WTC11 (cell line): ENCODE results near the gene ATP6V0B. TPM values are rescaled to one million over a fixed set of nuclear protein-coding genes. Genes with fewer than 3 reads are reported as not detected.
A peak's percentile ranks its signal among the peaks of the same experiment; 100 is the strongest.

Experiments used
- ATAC-seq: fragments of 200-7000 bp; cut with Tn5 transposase; 2 replicates; pipeline ENCODE4 v1.10.0; 2021; ENCODE audit warnings: mild to moderate bottlenecking, moderate library complexity
- CTCF ChIA-PET: fragments of 300-600 bp; sonication (Branson Sonifier 250); formaldehyde crosslinking; loops from one replicate; lab custom pipeline; 2021; ENCODE audit warnings: antibody characterized with exemption; lab: Charles Lee
- POLR2A ChIA-PET: fragments of 350-600 bp; sonication (Branson Sonifier 250); formaldehyde crosslinking; loops from one replicate; lab custom pipeline; 2021; ENCODE audit warnings: antibody characterized with exemption; lab: Charles Lee
- DNase-seq: peaks from one replicate; pipeline ENCODE4 v3.0.0; 2021; ENCODE audit warnings: low spot score
- H3K27ac Mint-ChIP-seq: 2 replicates; pipeline ENCODE4 v1.8.0; 2021; ENCODE audit warnings: mixed read lengths
- H3K27me3 Mint-ChIP-seq: 2 replicates; pipeline ENCODE4 v1.8.0; 2021; ENCODE audit warnings: low read depth, mild to moderate bottlenecking, moderate library complexity, mixed read lengths
- H3K36me3 Mint-ChIP-seq: 2 replicates; pipeline ENCODE4 v1.8.0; 2021; ENCODE audit warnings: mixed read lengths
- H3K4me1 Mint-ChIP-seq: 2 replicates; pipeline ENCODE4 v1.8.0; 2022; ENCODE audit warnings: mixed read lengths
- H3K4me3 Mint-ChIP-seq: 2 replicates; pipeline ENCODE4 v1.8.0; 2021; ENCODE audit warnings: mild to moderate bottlenecking, moderate library complexity, mixed read lengths
- H3K9me3 Mint-ChIP-seq: 2 replicates; pipeline ENCODE4 v1.8.0; 2021; ENCODE audit warnings: mixed read lengths
- CREM ChIP-seq: sonication (generic); formaldehyde crosslinking; IDR thresholded peaks from 2 replicates; pipeline ENCODE4 v1.8.1; 2022; ENCODE audit warnings: mild to moderate bottlenecking, missing genetic modification reagents, moderate library complexity
- FOXJ3 ChIP-seq: sonication (generic); formaldehyde crosslinking; IDR thresholded peaks from 2 replicates; pipeline ENCODE4 v1.9.0; 2021; ENCODE audit warnings: missing genetic modification reagents, mild to moderate bottlenecking, borderline replicate concordance
- GTF2I ChIP-seq: fragments of 250-450 bp; sonication (Bioruptor Pico); conservative IDR thresholded peaks from 2 replicates; pipeline ENCODE4 v1.4.0; 2021; ENCODE audit warnings: mild to moderate bottlenecking
- NFYB ChIP-seq: sonication (generic); formaldehyde crosslinking; conservative IDR thresholded peaks from 2 replicates; pipeline ENCODE4 v1.8.0; 2022; ENCODE audit warnings: low read depth, missing genetic modification reagents
- OVOL2 ChIP-seq: fragments of 250-450 bp; sonication (Bioruptor Pico); IDR thresholded peaks from 2 replicates; pipeline ENCODE4 v1.9.0; 2021; ENCODE audit warnings: mild to moderate bottlenecking, borderline replicate concordance
- SMAD3 ChIP-seq: sonication (generic); formaldehyde crosslinking; IDR thresholded peaks from 2 replicates; pipeline ENCODE4 v1.8.0; 2022; ENCODE audit warnings: missing genetic modification reagents, mild to moderate bottlenecking, borderline replicate concordance
- SMAD4 ChIP-seq: sonication (generic); formaldehyde crosslinking; IDR thresholded peaks from 2 replicates; pipeline ENCODE4 v1.8.0; 2022; ENCODE audit warnings: mild to moderate bottlenecking, missing genetic modification reagents
- TEAD4 ChIP-seq: sonication (generic); formaldehyde crosslinking; IDR thresholded peaks from 2 replicates; pipeline ENCODE4 v1.8.0; 2022; ENCODE audit warnings: mild to moderate bottlenecking, missing genetic modification reagents
- ZNF121 ChIP-seq: sonication (generic); formaldehyde crosslinking; IDR thresholded peaks from 2 replicates; pipeline ENCODE4 v1.8.0; 2023; ENCODE audit warnings: missing genetic modification reagents
- ZNF263 ChIP-seq: sonication (generic); formaldehyde crosslinking; IDR thresholded peaks from 2 replicates; pipeline ENCODE4 v1.8.1; 2022; ENCODE audit warnings: low read depth, mild to moderate bottlenecking, moderate library complexity, missing genetic modification reagents
- ZNF396 ChIP-seq: fragments of 250-450 bp; sonication (Bioruptor Pico); IDR thresholded peaks from 2 replicates; pipeline ENCODE4 v1.8.0; 2021; ENCODE audit warnings: mild to moderate bottlenecking, moderate library complexity, borderline replicate concordance
- total RNA-seq: library from RNA; stranded (reverse); gene quantifications from 3 replicates; pipeline ENCODE4 v1.2.3, GENCODE V29; 2021
- TF ChIP-seq, protein P1 (sequence below): fragments of 250-450 bp; sonication (Bioruptor Pico); conservative IDR thresholded peaks from 2 replicates; pipeline ENCODE4 v1.9.0; 2021; ENCODE audit warnings: mild to moderate bottlenecking
- TF ChIP-seq, protein P2 (sequence below): sonication (generic); formaldehyde crosslinking; conservative IDR thresholded peaks from 2 replicates; pipeline ENCODE4 v1.8.1; 2022; ENCODE audit warnings: mild to moderate bottlenecking, missing genetic modification reagents
- TF ChIP-seq, protein P3 (sequence below): sonication (generic); formaldehyde crosslinking; IDR thresholded peaks from 2 replicates; pipeline ENCODE4 v1.8.1; 2023; ENCODE audit warnings: mild to moderate bottlenecking, missing genetic modification reagents
- TF ChIP-seq, protein P4 (sequence below): sonication (generic); formaldehyde crosslinking; IDR thresholded peaks from 2 replicates; pipeline ENCODE4 v1.8.1; 2022; ENCODE audit warnings: mild to moderate bottlenecking, missing genetic modification reagents, moderate library complexity, borderline replicate concordance
- TF ChIP-seq, protein P5 (sequence below): fragments of 250-450 bp; sonication (Bioruptor Pico); IDR thresholded peaks from 2 replicates; pipeline ENCODE4 v1.9.0; 2021; ENCODE audit warnings: moderate library complexity, mild to moderate bottlenecking, inconsistent platforms, borderline replicate concordance
- TF ChIP-seq, protein P6 (sequence below): sonication (generic); formaldehyde crosslinking; IDR thresholded peaks from 2 replicates; pipeline ENCODE4 v1.8.1; 2023; ENCODE audit warnings: mild to moderate bottlenecking, missing genetic modification reagents
- TF ChIP-seq, protein P7 (sequence below): sonication (generic); formaldehyde crosslinking; IDR thresholded peaks from 2 replicates; pipeline ENCODE4 v1.8.0; 2022; ENCODE audit warnings: missing genetic modification reagents

The ATP6V0B gene
- total RNA-seq, 1 experiment from 2014 or later: 110 TPM

DNA sequence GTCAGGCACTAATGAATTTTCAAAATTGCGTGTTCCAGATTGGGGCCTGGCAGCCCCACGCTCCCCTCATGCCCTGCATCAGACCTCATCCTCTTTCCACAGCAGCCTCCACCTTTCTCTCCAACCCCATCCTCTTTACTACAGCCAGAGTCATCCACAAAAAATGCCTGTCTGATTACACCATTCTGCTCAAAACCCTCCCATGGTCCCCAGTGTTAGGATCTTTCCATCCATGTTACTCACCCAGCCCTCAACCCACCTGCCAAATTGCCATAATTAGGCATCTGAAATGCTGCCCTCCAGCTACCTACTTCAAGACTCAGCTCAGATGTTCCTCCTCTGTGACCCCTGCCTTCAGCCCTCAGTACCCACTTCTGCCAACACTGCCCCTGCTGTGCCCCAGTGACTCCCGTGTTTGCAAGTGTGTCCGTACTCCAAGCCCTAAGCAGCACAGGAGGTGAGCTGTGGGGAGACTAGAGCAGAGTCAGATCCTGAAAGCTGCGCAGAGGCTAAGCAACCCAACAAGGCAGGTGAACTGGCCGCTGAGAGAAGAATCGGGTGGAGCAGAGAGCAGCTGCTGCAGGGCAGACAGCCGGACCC is 41.9 kb upstream of the ATP6V0B start:
- CTCF ChIA-PET: interaction anchor here (0.7 to 11.9 kb wide), 21 partner anchors 10 to 403 kb away, joined by 3 to 992 read pairs (median 14); partner anchors contain the start of gene IPO13
- 0 out of 2 replicates have a peak, but pooled peaks have one; percentile 0 for ATAC-seq
- POLR2A ChIA-PET: interaction anchor here (0.8 to 3.9 kb wide), 4 partner anchors 14 to 168 kb away, joined by 3 to 62 read pairs (median 6); partner anchors contain the start of gene IPO13
- Mint-ChIP-seq H3K36me3 (no peaks in the 10 kb centered on the region), H3K4me1 (peaks cover 43% of the 10 kb centered on the region), H3K27ac (no peak overlapping the region; the same call in 1 of the 2 replicates), H3K27me3 (peaks cover 8% of the 10 kb centered on the region), H3K4me3 (peak overlapping the region; percentile 84), H3K9me3 (no peaks in the 10 kb centered on the region)
- TF ChIP-seq, protein P1, sequence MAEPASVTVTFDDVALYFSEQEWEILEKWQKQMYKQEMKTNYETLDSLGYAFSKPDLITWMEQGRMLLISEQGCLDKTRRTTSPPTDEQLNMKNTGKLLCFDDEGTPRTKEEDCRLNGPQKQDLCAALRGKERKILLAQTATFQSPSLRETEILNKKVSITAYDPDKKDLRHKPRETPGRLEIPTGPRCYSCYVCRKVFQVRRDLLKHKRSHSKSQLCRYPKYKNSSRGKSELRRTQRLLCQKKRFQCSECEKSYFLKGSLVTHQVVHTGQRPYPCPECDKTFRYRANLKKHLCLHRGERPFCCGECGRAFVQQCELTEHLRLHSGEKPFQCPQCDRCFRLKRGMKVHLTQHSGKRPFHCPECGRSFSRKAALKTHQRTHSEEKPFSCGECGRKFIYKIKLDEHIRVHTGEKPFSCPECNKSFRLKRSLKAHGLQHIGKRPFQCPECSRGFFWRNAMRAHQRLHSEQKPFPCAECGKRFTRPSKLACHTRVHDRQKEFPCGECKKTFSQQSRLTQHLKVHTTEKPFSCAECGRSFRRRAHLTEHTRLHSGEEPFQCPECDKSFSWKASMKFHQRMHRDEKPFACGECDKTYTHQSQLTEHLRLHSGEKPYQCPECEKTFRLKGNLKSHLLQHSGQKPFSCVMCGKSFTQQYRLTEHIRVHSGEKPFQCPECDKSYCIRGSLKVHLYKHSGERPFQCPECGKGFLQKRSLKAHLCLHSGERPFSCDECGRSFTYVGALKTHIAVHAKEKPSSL (CRISPR knock-in tag): no peak
- TF ChIP-seq ZNF121 (CRISPR knock-in tag): peak; percentile 33; the same call in 1 of the 2 replicates
- no peak for DNase-seq

DNA sequence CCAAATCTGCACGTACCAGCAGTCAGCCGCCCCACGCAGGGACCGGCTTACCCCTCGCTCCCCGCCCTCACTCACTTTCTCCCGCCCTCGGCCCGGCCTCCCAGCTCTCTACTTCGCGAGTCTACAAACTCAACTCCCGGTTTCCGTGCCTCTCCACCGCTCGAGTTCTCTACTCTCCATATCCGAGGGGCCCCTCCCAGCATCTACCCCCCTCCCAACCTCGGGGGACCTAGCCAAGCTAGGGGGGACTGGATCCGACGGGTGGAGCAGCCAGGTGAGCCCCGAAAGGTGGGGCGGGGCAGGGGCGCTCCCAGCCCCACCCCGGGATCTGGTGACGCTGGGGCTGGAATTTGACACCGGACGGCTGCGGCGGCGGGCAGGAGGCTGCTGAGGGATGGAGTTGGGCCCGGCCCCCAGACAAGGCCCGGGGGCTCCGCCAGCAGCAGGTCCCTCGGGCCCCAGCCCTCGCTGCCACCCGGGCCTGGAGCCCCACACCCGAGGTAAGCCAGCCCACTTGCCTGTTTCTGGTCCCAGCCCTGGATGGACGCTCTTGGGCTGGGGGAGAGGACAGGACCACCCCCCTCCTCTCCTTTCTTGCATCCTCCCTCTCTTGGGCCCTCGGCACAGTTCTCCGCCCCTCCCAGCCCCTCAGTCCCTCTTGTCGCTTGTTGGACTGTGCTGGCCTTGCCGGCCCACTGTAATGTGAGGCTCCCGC is 41.2 kb upstream of the ATP6V0B start, which contains the start of gene ARTN:
Gene ARTN (plus strand): TSS at position 416 of the 715 bp plus-strand sequence. CDS start 1,856 bp downstream, outside the sequence.
- peak; percentile 81 for DNase-seq
- H3K36me3 Mint-ChIP-seq: no peaks in the 10 kb centered on the region
- H3K27ac Mint-ChIP-seq: peak within 1 kb of the TSS; percentile 88
- H3K27me3 Mint-ChIP-seq: peaks cover 8% of the 10 kb centered on the region
- ATAC-seq: peak; percentile 38
- H3K4me3 Mint-ChIP-seq: peak within 1 kb of the TSS; percentile 84
- CTCF ChIA-PET: interaction anchor here (0.7 to 11.9 kb wide), 52 partner anchors 11 to 404 kb away, joined by 3 to 992 read pairs (median 10); partner anchors contain the start of genes ATP6V0B, IPO13, KDM4A and ST3GAL3
- no peaks in the 10 kb centered on the region for H3K9me3 Mint-ChIP-seq
- peaks cover 49% of the 10 kb centered on the region for H3K4me1 Mint-ChIP-seq
- POLR2A ChIA-PET: interaction anchor here (0.5 to 3.9 kb wide), 5 partner anchors 13 to 169 kb away, joined by 3 to 62 read pairs (median 3); partner anchors contain the start of gene IPO13
- TF ChIP-seq ZNF396 (CRISPR knock-in tag) (no peak), ZNF263 (no peak), NFYB (CRISPR knock-in tag) (no peak), OVOL2 (CRISPR knock-in tag) (no peak), GTF2I (CRISPR knock-in tag) (no peak), TEAD4 (CRISPR knock-in tag) (no peak), FOXJ3 (CRISPR knock-in tag) (no peak), CREM (CRISPR knock-in tag) (no peak; the same call in 1 of the 2 replicates), SMAD3 (CRISPR knock-in tag) (no peak), SMAD4 (CRISPR knock-in tag) (no peak)
- TF ChIP-seq, protein P2, sequence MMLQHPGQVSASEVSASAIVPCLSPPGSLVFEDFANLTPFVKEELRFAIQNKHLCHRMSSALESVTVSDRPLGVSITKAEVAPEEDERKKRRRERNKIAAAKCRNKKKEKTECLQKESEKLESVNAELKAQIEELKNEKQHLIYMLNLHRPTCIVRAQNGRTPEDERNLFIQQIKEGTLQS (CRISPR knock-in tag): no peak
- TF ChIP-seq, protein P3, sequence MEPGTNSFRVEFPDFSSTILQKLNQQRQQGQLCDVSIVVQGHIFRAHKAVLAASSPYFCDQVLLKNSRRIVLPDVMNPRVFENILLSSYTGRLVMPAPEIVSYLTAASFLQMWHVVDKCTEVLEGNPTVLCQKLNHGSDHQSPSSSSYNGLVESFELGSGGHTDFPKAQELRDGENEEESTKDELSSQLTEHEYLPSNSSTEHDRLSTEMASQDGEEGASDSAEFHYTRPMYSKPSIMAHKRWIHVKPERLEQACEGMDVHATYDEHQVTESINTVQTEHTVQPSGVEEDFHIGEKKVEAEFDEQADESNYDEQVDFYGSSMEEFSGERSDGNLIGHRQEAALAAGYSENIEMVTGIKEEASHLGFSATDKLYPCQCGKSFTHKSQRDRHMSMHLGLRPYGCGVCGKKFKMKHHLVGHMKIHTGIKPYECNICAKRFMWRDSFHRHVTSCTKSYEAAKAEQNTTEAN (CRISPR knock-in tag): no peak
- TF ChIP-seq, protein P4, sequence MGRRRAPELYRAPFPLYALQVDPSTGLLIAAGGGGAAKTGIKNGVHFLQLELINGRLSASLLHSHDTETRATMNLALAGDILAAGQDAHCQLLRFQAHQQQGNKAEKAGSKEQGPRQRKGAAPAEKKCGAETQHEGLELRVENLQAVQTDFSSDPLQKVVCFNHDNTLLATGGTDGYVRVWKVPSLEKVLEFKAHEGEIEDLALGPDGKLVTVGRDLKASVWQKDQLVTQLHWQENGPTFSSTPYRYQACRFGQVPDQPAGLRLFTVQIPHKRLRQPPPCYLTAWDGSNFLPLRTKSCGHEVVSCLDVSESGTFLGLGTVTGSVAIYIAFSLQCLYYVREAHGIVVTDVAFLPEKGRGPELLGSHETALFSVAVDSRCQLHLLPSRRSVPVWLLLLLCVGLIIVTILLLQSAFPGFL (CRISPR knock-in tag): no peak
- TF ChIP-seq, protein P5, sequence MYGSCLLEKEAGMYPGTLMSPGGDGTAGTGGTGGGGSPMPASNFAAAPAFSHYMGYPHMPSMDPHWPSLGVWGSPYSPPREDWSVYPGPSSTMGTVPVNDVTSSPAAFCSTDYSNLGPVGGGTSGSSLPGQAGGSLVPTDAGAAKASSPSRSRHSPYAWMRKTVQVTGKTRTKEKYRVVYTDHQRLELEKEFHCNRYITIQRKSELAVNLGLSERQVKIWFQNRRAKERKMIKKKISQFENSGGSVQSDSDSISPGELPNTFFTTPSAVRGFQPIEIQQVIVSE (CRISPR knock-in tag): no peak
- TF ChIP-seq, protein P6, sequence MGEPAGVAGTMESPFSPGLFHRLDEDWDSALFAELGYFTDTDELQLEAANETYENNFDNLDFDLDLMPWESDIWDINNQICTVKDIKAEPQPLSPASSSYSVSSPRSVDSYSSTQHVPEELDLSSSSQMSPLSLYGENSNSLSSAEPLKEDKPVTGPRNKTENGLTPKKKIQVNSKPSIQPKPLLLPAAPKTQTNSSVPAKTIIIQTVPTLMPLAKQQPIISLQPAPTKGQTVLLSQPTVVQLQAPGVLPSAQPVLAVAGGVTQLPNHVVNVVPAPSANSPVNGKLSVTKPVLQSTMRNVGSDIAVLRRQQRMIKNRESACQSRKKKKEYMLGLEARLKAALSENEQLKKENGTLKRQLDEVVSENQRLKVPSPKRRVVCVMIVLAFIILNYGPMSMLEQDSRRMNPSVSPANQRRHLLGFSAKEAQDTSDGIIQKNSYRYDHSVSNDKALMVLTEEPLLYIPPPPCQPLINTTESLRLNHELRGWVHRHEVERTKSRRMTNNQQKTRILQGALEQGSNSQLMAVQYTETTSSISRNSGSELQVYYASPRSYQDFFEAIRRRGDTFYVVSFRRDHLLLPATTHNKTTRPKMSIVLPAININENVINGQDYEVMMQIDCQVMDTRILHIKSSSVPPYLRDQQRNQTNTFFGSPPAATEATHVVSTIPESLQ (CRISPR knock-in tag): no peak
- TF ChIP-seq, protein P7, sequence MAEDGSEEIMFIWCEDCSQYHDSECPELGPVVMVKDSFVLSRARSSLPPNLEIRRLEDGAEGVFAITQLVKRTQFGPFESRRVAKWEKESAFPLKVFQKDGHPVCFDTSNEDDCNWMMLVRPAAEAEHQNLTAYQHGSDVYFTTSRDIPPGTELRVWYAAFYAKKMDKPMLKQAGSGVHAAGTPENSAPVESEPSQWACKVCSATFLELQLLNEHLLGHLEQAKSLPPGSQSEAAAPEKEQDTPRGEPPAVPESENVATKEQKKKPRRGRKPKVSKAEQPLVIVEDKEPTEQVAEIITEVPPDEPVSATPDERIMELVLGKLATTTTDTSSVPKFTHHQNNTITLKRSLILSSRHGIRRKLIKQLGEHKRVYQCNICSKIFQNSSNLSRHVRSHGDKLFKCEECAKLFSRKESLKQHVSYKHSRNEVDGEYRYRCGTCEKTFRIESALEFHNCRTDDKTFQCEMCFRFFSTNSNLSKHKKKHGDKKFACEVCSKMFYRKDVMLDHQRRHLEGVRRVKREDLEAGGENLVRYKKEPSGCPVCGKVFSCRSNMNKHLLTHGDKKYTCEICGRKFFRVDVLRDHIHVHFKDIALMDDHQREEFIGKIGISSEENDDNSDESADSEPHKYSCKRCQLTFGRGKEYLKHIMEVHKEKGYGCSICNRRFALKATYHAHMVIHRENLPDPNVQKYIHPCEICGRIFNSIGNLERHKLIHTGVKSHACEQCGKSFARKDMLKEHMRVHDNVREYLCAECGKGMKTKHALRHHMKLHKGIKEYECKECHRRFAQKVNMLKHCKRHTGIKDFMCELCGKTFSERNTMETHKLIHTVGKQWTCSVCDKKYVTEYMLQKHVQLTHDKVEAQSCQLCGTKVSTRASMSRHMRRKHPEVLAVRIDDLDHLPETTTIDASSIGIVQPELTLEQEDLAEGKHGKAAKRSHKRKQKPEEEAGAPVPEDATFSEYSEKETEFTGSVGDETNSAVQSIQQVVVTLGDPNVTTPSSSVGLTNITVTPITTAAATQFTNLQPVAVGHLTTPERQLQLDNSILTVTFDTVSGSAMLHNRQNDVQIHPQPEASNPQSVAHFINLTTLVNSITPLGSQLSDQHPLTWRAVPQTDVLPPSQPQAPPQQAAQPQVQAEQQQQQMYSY: no peak
